Stimulated activated CD8-positive, alpha-beta memory T cell treated with anti-CD3 and anti-CD28 coated beads, Interleukin-2, amount 100 ng/mL, for 48 hours (primary cell): ENCODE results near the gene INSYN1.

ENCODE experiments used
- DNase-seq, 2 donors: peaks; one replicate each; pipeline ENCODE4 v3.0.0-alpha.2; 2020; ENCODE audit warnings: low read depth in 2 of 2

Gene INSYN1

GRCh38 chr15:73773428-73773827 is 20.3 kb upstream of the INSYN1 start:
- DNase-seq: no peak

GRCh38 chr15:73771385-73772045 is 18.4 kb upstream of the INSYN1 start:
- DNase-seq: no peak

GRCh38 chr15:73770050-73770449 is 16.9 kb upstream of the INSYN1 start:
- DNase-seq: no peak

- DNase-seq: no peak
Measured at GRCh38 chr15:73767806-73768501, 14.8 kb upstream of the INSYN1 start.

GRCh38 chr15:73766598-73766997 is 13.4 kb upstream of the INSYN1 start:
- DNase-seq: no peak

GRCh38 chr15:73765778-73766177 is 12.6 kb upstream of the INSYN1 start:
- DNase-seq: no peak

- DNase-seq: no peak
Measured at GRCh38 chr15:73763931-73764330, 10.8 kb upstream of the INSYN1 start.

GRCh38 chr15:73760330-73761329 is 7.5 kb upstream of the INSYN1 start:
- no peak for DNase-seq

GRCh38 chr15:73758461-73758860 is 5.3 kb upstream of the INSYN1 start:
- DNase-seq: no peak

- DNase-seq: no peak
Measured at GRCh38 chr15:73757571-73757970, 4.4 kb upstream of the INSYN1 start.

- DNase-seq: no peak
Measured at GRCh38 chr15:73756947-73757513, 3.9 kb upstream of the INSYN1 start.

- no peak for DNase-seq
Measured at GRCh38 chr15:73756390-73756789, 3.2 kb upstream of the INSYN1 start.

- DNase-seq: no peak
Measured at GRCh38 chr15:73755946-73756345, 2.8 kb upstream of the INSYN1 start.

GRCh38 chr15:73755481-73755880 is 2.3 kb upstream of the INSYN1 start:
- DNase-seq: no peak

GRCh38 chr15:73754461-73754860 is 1.3 kb upstream of the INSYN1 start:
- DNase-seq: no peak

- DNase-seq: no peak
Measured at GRCh38 chr15:73752806-73753193, 351 bp downstream of the INSYN1 start.

- no peak for DNase-seq
Measured at GRCh38 chr15:73751899-73752805, 999 bp downstream of the INSYN1 start.

GRCh38 chr15:73751511-73751898 is 1.6 kb downstream of the INSYN1 start:
- DNase-seq: no peak

- DNase-seq: no peak
Measured at GRCh38 chr15:73750951-73751350, 2.2 kb downstream of the INSYN1 start.

GRCh38 chr15:73750438-73750837 is 2.7 kb downstream of the INSYN1 start:
- no peak for DNase-seq

GRCh38 chr15:73749971-73750370 is 3.2 kb downstream of the INSYN1 start:
- DNase-seq: no peak
